Kidney (tissue), 14 donors: Measurements from ENCODE around the gene AP1M1. TPM values are rescaled to one million over a fixed set of nuclear protein-coding genes. Genes with fewer than 3 reads are reported as not detected.

Source experiments
- DNase-seq, 5 donors: peaks; one replicate each; pipeline ENCODE4 v3.0.0-alpha.2; 2013 to 2020
- FAIRE-seq: peaks from 2 replicates; lab custom pipeline; 2012; peaks lifted over from hg19 to GRCh38; lab: Jason Lieb, UNC
- H3K27ac ChIP-seq, 2 donors: one replicate each; pipeline ENCODE4 v1.7.0; 2013; ENCODE audit warnings: low read depth in 2 of 2, low read length in 2 of 2, inconsistent platforms in 1 of 2
- H3K27me3 ChIP-seq: one replicate; pipeline ENCODE4 v1.7.1; 2013; ENCODE audit warnings: low read length, inconsistent platforms; ENCODE audit not compliant: control insufficient read depth, insufficient read depth
- H3K36me3 ChIP-seq, 3 donors: one replicate each; pipeline versions ENCODE4 v1.7.0 to v1.7.1; 2013; ENCODE audit warnings: low read length in 3 of 3, control low read depth in 1 of 3, inconsistent platforms in 1 of 3; ENCODE audit not compliant: insufficient read depth in 3 of 3, control insufficient read depth in 2 of 3
- H3K4me1 ChIP-seq, 3 donors: one replicate each; pipeline versions ENCODE4 v1.7.0 to v1.7.1; 2013; ENCODE audit warnings: low read length in 3 of 3, inconsistent platforms in 1 of 3, low read depth in 1 of 3; ENCODE audit not compliant: control insufficient read depth in 2 of 3, insufficient read depth in 2 of 3
- H3K4me3 ChIP-seq, 3 donors: one replicate each; pipeline versions ENCODE4 v1.7.0 to v1.8.1; 2013; ENCODE audit warnings: low read length in 3 of 3, control low read depth in 1 of 3, inconsistent platforms in 1 of 3
- H3K9ac ChIP-seq, 3 donors: one replicate each; pipeline versions ENCODE4 v1.7.0 to v1.7.1; 2013; ENCODE audit warnings: low read length in 3 of 3, control low read depth in 1 of 3, inconsistent platforms in 1 of 3
- H3K9me3 ChIP-seq, 3 donors: one replicate each; pipeline versions ENCODE4 v1.7.0 to v1.7.1; 2013; ENCODE audit warnings: low read length in 3 of 3, control low read depth in 1 of 3, inconsistent platforms in 1 of 3; ENCODE audit not compliant: control insufficient read depth in 2 of 3, insufficient read depth in 1 of 3
- intact Hi-C: fragments of 100-400 bp; cut with DNase I; formaldehyde crosslinking; loops from one replicate; pipeline ENCODE4 v1.11.1; 2022
- polyA plus RNA-seq: library from polyadenylated mRNA; stranded (reverse); fragments of 350-450 nt; fragmentation: Illumina TruSeq; extraction: RNeasy Lipid Tissue Mini Kit (QIAGEN cat#74804); gene quantifications from one replicate; pipeline ENCODE4 v1.2.3, GENCODE V29; 2014; ENCODE audit warnings: low read depth, low replicate concordance; ENCODE audit not compliant: insufficient read depth
- total RNA-seq: library from RNA; stranded (reverse); fragmentation: NEBNext Ultra II Directional; extraction: Animal tissue kit (Norgen Biotek cat#: 25700); gene quantifications from one replicate; pipeline ENCODE4 v1.2.1, GENCODE V29; 2021
- TF ChIP-seq, protein P1 (sequence below): IDR thresholded peaks from 3 replicates; pipeline ENCODE4 v1.5.1; 2012; ENCODE audit warnings: mild to moderate bottlenecking, moderate library complexity, borderline replicate concordance; ENCODE audit not compliant: insufficient read depth; ENCODE audit errors: extremely low read depth
- donor health status: control.
- donor health status: control.
- donor health status: control.
- donor health status: control.
- donor health status: control.
- donor health status: DM: yes; HTN: yes; CAD: no.
- donor health status: Normal renal cell carcinoma (clear cell type).

The AP1M1 gene
- total and polyA plus RNA-seq, 2 donors from 2014 or later, result 56.0 to 67.8 TPM

DNA sequence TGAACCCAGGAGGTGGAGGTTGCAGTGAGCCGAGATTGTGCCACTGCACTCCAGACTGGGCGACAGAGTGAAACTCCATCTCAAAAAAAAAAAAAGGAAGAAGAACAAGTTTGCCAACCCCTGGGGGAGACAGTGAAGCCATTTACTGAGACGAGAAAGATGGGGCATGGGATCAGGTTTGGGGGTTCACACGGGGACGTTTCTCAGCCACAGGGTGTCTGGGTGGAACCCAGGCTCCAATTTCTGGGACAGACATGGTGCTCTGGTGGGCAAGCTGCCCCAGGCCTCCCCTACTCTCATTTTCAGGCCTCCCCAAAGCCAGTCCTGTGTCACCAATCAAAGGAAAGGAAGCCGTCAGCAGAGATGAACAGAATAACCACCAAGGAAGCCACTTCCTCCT, 40.8 kb upstream of the AP1M1 start:
- Histone ChIP-seq H3K4me1 (no peaks in the 10 kb centered on the region), H3K4me3 (no peak overlapping the region), H3K9me3 (no peaks in the 10 kb centered on the region), H3K36me3 (no peaks in the 10 kb centered on the region), H3K27ac (no peak overlapping the region), H3K9ac (no peak overlapping the region), H3K27me3 (no peaks in the 10 kb centered on the region)
- TF ChIP-seq, protein P1, sequence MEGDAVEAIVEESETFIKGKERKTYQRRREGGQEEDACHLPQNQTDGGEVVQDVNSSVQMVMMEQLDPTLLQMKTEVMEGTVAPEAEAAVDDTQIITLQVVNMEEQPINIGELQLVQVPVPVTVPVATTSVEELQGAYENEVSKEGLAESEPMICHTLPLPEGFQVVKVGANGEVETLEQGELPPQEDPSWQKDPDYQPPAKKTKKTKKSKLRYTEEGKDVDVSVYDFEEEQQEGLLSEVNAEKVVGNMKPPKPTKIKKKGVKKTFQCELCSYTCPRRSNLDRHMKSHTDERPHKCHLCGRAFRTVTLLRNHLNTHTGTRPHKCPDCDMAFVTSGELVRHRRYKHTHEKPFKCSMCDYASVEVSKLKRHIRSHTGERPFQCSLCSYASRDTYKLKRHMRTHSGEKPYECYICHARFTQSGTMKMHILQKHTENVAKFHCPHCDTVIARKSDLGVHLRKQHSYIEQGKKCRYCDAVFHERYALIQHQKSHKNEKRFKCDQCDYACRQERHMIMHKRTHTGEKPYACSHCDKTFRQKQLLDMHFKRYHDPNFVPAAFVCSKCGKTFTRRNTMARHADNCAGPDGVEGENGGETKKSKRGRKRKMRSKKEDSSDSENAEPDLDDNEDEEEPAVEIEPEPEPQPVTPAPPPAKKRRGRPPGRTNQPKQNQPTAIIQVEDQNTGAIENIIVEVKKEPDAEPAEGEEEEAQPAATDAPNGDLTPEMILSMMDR, result no peak
- intact Hi-C loops, result no loop called here
- DNase-seq (no peak), FAIRE-seq (no peak)

DNA sequence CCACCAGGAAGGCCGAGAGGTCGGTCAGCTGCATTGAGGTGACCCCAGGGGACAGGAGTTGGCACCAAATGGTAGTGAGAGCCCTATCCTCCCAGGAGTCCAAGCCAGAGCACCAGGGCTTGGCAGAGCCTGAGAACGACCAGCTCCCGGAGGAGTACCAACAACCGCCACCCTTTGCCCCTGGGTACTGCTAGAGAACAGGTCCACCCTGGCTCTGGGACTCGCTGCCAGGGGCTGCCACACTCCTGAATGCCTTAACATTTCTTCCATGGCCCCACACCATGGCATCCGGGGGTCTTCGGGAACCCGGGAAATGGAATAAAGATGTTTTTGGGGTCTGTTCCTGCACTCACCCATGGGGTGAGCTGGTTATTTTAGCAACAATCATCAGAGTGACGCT, 40.1 kb upstream of the AP1M1 start:
- no peaks in the 10 kb centered on the region for H3K36me3 ChIP-seq
- FAIRE-seq, result no peak
- H3K9me3 ChIP-seq, result no peaks in the 10 kb centered on the region
- no peaks in the 10 kb centered on the region for H3K27me3 ChIP-seq
- no peaks in the 10 kb centered on the region for H3K4me1 ChIP-seq
- H3K9ac ChIP-seq, result no peak overlapping the region
- DNase-seq, result no peak
- intact Hi-C loops, result no loop called here
- no peak overlapping the region for H3K27ac ChIP-seq
- H3K4me3 ChIP-seq, result no peak overlapping the region
- TF ChIP-seq, protein P1, result no peak

DNA sequence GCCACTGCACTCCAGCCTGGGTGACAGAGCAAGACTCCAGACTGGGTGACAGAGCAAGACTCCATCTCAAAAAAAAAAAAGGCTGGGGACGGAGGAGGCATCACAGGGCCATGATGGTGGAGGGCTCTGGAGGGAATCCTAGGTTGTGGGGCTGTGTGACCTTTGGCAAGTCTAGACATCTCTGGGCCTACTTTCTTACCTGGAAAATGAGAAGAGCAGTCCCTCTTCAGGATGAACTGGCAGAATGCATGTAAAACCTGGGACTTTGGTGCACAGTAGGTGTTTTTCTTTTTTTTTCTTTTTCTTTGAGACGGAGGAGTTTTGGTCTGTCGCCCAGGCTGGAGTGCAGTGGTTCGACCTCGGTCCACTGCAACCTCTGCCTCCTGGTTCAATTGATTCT, 38.1 kb upstream of the AP1M1 start:
- H3K9ac ChIP-seq, result no peak overlapping the region
- H3K27ac ChIP-seq, result no peak overlapping the region
- H3K27me3 ChIP-seq, result no peaks in the 10 kb centered on the region
- DNase-seq, result no peak
- TF ChIP-seq, protein P1, result no peak
- FAIRE-seq, result no peak
- no peak overlapping the region for H3K4me3 ChIP-seq
- no peaks in the 10 kb centered on the region for H3K36me3 ChIP-seq
- H3K9me3 ChIP-seq, result no peaks in the 10 kb centered on the region
- intact Hi-C loops, result no loop called here
- H3K4me1 ChIP-seq, result no peaks in the 10 kb centered on the region

DNA sequence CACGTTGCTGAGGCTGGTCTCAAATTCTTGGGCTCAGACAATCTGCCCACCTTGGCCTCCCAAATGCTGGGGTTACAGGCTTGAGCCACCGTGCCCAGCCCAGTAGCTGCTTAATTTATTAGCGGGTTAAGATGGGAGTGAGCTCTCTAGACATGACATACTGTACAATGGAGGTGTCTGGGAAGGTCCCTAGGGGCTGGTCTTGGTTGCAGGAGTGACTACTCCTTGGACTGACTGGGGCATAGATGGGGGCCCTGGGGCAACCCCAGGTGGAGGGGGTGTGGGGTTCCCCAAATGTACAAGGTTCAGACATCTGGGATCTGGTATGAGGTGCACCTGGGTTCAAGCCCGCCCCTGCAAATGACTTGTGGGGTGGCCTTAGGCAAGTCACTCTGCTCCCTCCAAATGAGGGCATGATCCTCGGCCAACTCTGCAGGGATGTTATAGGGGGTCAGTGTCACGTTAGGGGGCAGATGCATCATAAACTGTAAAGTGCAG, 37.2 kb upstream of the AP1M1 start:
- Histone ChIP-seq H3K36me3 (no peaks in the 10 kb centered on the region), H3K27me3 (no peaks in the 10 kb centered on the region), H3K27ac (no peak overlapping the region), H3K9ac (no peak overlapping the region), H3K4me3 (no peak overlapping the region), H3K9me3 (no peaks in the 10 kb centered on the region), H3K4me1 (no peaks in the 10 kb centered on the region)
- intact Hi-C loops, result no loop called here
- FAIRE-seq, result no peak
- DNase-seq, result no peak
- TF ChIP-seq, protein P1, result no peak
